Measurements from ENCODE around the gene AMBRA1.

AMBRA1 gene

GRCh38 chr11:46471943-46472661 is 121.7 kb downstream of the AMBRA1 start:
- CTCF ChIA-PET, result interaction anchor here (0.7 kb wide), 1 partner anchor 81 kb away, joined by 3 read pairs; the partner anchor contains the start of gene CHRM4
- POLR2A ChIA-PET, result no interaction called here

DNA sequence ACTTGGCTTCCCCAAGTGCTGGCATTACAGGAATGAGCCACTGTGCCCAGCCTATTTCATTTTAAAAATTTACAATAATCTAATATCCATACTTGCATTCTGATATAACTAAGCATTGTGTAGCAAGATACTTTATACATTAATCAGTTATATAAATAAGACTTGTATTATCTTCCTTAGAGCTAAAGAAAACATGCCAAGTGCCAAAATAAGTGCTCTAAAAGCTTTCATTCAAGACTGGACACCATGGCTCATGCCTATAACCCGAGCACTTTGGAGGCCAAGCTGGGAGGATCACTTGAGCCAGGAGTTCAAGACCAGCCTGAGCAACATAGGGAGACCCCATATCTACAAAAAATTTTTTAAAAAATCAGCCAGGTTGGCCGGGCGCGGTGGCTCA is 123.9 kb downstream of the AMBRA1 start:
- ChIA-PET POLR2A (no interaction called here), CTCF (no interaction called here)
- TF ChIP-seq TARDBP (IDR thresholded peaks at IDR 0.05) (no peak), LEF1 (IDR thresholded peaks at IDR 0.05; ENCODE audit: borderline replicate concordance) (no peak), CTBP1 (IDR thresholded peaks at IDR 0.05; ENCODE audit: borderline replicate concordance) (no peak), BHLHE40 (IDR thresholded peaks at IDR 0.05; ENCODE audit: borderline replicate concordance) (no peak), SUZ12 (IDR thresholded peaks at IDR 0.05) (no peak), ZNF384 (IDR thresholded peaks at IDR 0.05) (no peak), FOXK2 (IDR thresholded peaks at IDR 0.05) (no peak), SP1 (IDR thresholded peaks at IDR 0.05) (no peak), L3MBTL2 (conservative IDR thresholded peaks at IDR 0.05) (no peak)
- TF ChIP-seq, protein P1, sequence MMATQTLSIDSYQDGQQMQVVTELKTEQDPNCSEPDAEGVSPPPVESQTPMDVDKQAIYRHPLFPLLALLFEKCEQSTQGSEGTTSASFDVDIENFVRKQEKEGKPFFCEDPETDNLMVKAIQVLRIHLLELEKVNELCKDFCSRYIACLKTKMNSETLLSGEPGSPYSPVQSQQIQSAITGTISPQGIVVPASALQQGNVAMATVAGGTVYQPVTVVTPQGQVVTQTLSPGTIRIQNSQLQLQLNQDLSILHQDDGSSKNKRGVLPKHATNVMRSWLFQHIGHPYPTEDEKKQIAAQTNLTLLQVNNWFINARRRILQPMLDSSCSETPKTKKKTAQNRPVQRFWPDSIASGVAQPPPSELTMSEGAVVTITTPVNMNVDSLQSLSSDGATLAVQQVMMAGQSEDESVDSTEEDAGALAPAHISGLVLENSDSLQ (IDR thresholded peaks at IDR 0.05), result no peak
- no peak for DNase-seq (ENCODE audit: extremely low spot score)

More at GRCh38 chr11:46471943-46472661, 121.7 kb downstream of the AMBRA1 start:
- TF ChIP-seq SP1 (IDR thresholded peaks at IDR 0.05), result no peak
- no peak for TF ChIP-seq TARDBP (IDR thresholded peaks at IDR 0.05)
- TF ChIP-seq CTBP1 (IDR thresholded peaks at IDR 0.05; ENCODE audit: borderline replicate concordance), result no peak
- TF ChIP-seq L3MBTL2 (conservative IDR thresholded peaks at IDR 0.05), result no peak
- no peak for TF ChIP-seq FOXM1 (IDR thresholded peaks at IDR 0.05; ENCODE audit: borderline replicate concordance)
- TF ChIP-seq FOXA1 (IDR thresholded peaks at IDR 0.05), result no peak
- no peak for TF ChIP-seq NFRKB (IDR thresholded peaks at IDR 0.05)
- no peak for TF ChIP-seq ARNT (IDR thresholded peaks at IDR 0.05)
- no peak for TF ChIP-seq ZNF384 (IDR thresholded peaks at IDR 0.05)
- TF ChIP-seq, protein P1 (IDR thresholded peaks at IDR 0.05), result no peak
- TF ChIP-seq HDGF (IDR thresholded peaks at IDR 0.05; ENCODE audit: borderline replicate concordance), result no peak
- TF ChIP-seq BHLHE40 (IDR thresholded peaks at IDR 0.05; ENCODE audit: borderline replicate concordance), result no peak
- no peak for TF ChIP-seq ELF4 (IDR thresholded peaks at IDR 0.05)
- no peak for TF ChIP-seq LEF1 (IDR thresholded peaks at IDR 0.05; ENCODE audit: borderline replicate concordance)
- no peak for TF ChIP-seq FOXK2 (IDR thresholded peaks at IDR 0.05)
- TF ChIP-seq SUZ12 (IDR thresholded peaks at IDR 0.05), result no peak
- DNase-seq (ENCODE audit: extremely low spot score), result no peak

- TF ChIP-seq ELF4 (IDR thresholded peaks at IDR 0.05) (no peak), HDGF (IDR thresholded peaks at IDR 0.05; ENCODE audit: borderline replicate concordance) (no peak), SUZ12 (IDR thresholded peaks at IDR 0.05) (no peak), TARDBP (IDR thresholded peaks at IDR 0.05) (no peak), ZNF384 (IDR thresholded peaks at IDR 0.05) (no peak), FOXM1 (IDR thresholded peaks at IDR 0.05; ENCODE audit: borderline replicate concordance) (no peak), NFRKB (IDR thresholded peaks at IDR 0.05) (no peak), ARNT (IDR thresholded peaks at IDR 0.05) (no peak)
- POLR2A ChIA-PET, result no interaction called here
- no peak for DNase-seq (ENCODE audit: extremely low spot score)
- CTCF ChIA-PET, result no interaction called here
These were observed 128.1 kb downstream of the AMBRA1 start for GRCh38 chr11:46465683-46466082.

DNA sequence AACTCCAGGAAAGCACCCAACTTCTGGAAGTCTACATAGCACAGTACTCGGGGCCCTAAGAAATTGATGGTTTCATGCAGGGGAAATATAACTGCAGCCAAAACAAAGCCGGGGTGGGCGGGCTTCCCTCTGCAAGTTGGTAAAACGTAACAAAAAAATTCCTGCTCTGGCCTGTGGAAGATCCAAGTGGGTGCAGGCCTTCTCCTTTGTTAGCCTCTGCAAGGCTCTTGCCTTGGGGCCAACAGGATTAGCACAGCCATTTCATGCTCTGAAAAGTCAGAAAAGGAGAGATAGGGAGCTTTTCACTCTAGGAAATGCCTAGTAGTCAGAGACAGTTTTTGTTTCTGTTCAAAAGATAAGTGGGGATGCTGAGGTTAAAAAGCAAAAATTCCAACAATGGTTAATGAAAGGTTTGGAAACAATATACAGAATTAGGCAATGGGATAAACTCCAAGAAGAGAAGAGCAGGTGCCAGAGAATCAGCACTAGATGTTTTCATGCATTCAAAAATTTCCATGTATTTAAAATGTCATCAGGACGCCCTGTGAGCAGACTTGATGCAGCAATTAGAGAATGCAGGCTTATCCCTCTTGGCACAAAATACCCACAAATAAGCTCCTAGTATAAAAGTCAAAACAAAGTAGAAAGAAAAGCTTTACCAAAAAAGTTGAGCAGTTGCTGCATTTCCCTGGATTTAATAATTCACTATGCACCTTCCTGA is 130.0 kb downstream of the AMBRA1 start:
- TF ChIP-seq LEF1 (IDR thresholded peaks at IDR 0.05; ENCODE audit: borderline replicate concordance) (no peak), L3MBTL2 (conservative IDR thresholded peaks at IDR 0.05) (no peak), BHLHE40 (IDR thresholded peaks at IDR 0.05; ENCODE audit: borderline replicate concordance) (no peak), FOXK2 (IDR thresholded peaks at IDR 0.05) (no peak), CTBP1 (IDR thresholded peaks at IDR 0.05; ENCODE audit: borderline replicate concordance) (no peak), SUZ12 (IDR thresholded peaks at IDR 0.05) (no peak), FOXA1 (IDR thresholded peaks at IDR 0.05) (no peak), NFRKB (IDR thresholded peaks at IDR 0.05) (no peak), ZNF384 (IDR thresholded peaks at IDR 0.05) (no peak), TARDBP (IDR thresholded peaks at IDR 0.05) (no peak), HDGF (IDR thresholded peaks at IDR 0.05; ENCODE audit: borderline replicate concordance) (no peak), ARNT (IDR thresholded peaks at IDR 0.05) (no peak), ELF4 (IDR thresholded peaks at IDR 0.05) (no peak), FOXM1 (IDR thresholded peaks at IDR 0.05; ENCODE audit: borderline replicate concordance) (no peak)
- TF ChIP-seq, protein P1 (IDR thresholded peaks at IDR 0.05), result no peak
- CTCF ChIA-PET, result no interaction called here
- POLR2A ChIA-PET, result no interaction called here
- no peak for DNase-seq (ENCODE audit: extremely low spot score)

DNA sequence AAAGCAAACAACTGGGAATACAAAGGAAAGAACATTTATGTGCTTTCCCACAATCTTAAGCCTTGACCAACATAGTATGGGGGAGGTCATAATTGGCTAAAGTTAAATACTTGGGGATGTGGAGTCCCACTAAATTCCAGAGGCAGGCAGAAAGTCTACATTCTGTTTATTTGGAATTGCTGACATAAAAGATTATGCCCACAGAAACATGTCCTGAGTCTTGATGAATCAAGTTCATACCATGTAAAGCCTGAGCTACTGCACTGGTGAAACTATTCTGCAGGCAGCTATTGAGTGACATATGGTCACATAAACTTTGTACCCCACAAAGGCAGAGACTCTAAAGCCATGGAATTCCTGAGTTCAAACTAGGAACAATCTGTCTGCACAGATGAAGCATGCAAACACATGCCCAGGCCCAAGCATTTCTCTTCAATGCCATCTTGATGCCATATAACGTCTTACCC is 132.3 kb downstream of the AMBRA1 start:
- ChIA-PET CTCF (no interaction called here), POLR2A (no interaction called here)
- TF ChIP-seq SUZ12 (IDR thresholded peaks at IDR 0.05) (no peak), ELF4 (IDR thresholded peaks at IDR 0.05) (no peak), ARNT (IDR thresholded peaks at IDR 0.05) (no peak), CTBP1 (IDR thresholded peaks at IDR 0.05; ENCODE audit: borderline replicate concordance) (no peak), SP1 (IDR thresholded peaks at IDR 0.05) (no peak), FOXA1 (IDR thresholded peaks at IDR 0.05) (no peak), LEF1 (IDR thresholded peaks at IDR 0.05; ENCODE audit: borderline replicate concordance) (no peak), HDGF (IDR thresholded peaks at IDR 0.05; ENCODE audit: borderline replicate concordance) (no peak), L3MBTL2 (conservative IDR thresholded peaks at IDR 0.05) (no peak), BHLHE40 (IDR thresholded peaks at IDR 0.05; ENCODE audit: borderline replicate concordance) (no peak)
- TF ChIP-seq, protein P1 (IDR thresholded peaks at IDR 0.05), result no peak
- no peak for DNase-seq (ENCODE audit: extremely low spot score)

Data from HEK293T (cell line).